ENCODE measurements around the gene SPCS3. TPM values are rescaled to one million over a fixed set of nuclear protein-coding genes. Genes with fewer than 3 reads are reported as not detected.
"Not testable (repeated sequence)": the region's sequence is repeated elsewhere in the genome, so short reads cannot be mapped to it uniquely, and the experiment has no call there.

The SPCS3 gene
- 100 to 1,000 TPM; 146 TPM for total RNA-seq

DNA sequence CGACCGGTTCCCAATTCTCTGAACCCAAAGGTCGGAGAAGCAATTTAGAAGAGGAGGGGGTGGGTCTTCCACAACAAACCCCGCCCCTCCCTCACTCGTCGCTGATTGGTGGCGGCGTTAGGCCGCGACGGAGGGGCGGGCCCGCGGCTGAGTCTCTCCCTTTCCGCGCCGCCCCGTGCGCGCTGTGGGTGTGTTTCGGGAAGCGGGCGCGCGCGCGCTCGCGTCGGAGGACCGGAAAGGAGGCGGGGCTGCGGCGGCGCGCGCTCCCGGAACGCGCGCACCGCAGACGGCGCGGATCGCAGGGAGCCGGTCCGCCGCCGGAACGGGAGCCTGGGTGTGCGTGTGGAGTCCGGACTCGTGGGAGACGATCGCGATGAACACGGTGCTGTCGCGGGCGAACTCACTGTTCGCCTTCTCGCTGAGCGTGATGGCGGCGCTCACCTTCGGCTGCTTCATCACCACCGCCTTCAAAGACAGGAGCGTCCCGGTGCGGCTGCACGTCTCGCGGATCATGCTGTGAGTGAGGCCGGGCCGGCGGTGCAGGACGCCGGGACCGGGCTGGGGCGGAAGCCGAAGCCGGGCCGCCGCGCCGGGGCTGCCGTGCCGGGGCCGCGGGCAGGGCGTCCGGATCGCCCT is at the start of gene SPCS3:
Gene SPCS3, plus strand, starts transcription at position 263 of the 636 bp plus-strand sequence. Its CDS starts 111 bp downstream, at position 374.
- H3K9me3 Mint-ChIP-seq = no peaks in the 10 kb centered on the region
- POLR2A ChIA-PET = interaction anchor here (1.5 kb wide), 1 partner anchor 12 kb away, joined by 4 read pairs; no protein-coding TSS in a partner anchor
- peaks cover 32% of the 10 kb centered on the region for H3K4me1 Mint-ChIP-seq
- DNase-seq = peak; percentile 95
- H3K27me3 Mint-ChIP-seq = no peaks in the 10 kb centered on the region
- H3K27ac Mint-ChIP-seq = peak within 1 kb of the TSS; percentile 90
- peak; percentile 84 for ATAC-seq (ENCODE audit: low read depth)
- peaks cover 9% of the 10 kb centered on the region for H3K36me3 Mint-ChIP-seq
- peak within 1 kb of the TSS; percentile 92 for H3K4me3 Mint-ChIP-seq

DNA sequence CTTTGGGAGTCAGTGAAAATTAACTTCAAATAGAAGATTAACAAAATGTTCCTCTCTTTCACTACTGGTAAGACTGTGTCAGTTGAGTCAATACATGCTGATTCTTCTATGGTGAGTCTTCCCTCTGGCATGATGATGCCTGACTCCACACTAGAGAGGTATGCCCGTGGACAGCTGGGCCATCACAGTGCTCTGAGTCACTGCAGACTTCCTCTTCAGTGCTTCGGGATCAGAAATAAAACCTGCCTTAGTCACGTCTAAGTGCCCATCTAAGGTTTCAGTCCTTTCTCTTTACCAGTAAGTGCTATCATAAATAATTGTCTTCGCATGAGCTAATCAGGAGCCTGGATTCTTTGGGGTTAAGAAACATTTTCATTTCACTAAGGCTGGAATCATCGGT is 49.1 kb upstream of the SPCS3 start:
- H3K36me3 Mint-ChIP-seq = no peaks in the 10 kb centered on the region
- H3K4me3 Mint-ChIP-seq = no peak overlapping the region
- H3K27me3 Mint-ChIP-seq = peaks cover 7% of the 10 kb centered on the region
- no peak for DNase-seq
- no peaks in the 10 kb centered on the region for H3K9me3 Mint-ChIP-seq
- H3K27ac Mint-ChIP-seq = no peak overlapping the region
- POLR2A ChIA-PET = no interaction called here
- no peak for ATAC-seq (ENCODE audit: low read depth)
- H3K4me1 Mint-ChIP-seq = no peaks in the 10 kb centered on the region

DNA sequence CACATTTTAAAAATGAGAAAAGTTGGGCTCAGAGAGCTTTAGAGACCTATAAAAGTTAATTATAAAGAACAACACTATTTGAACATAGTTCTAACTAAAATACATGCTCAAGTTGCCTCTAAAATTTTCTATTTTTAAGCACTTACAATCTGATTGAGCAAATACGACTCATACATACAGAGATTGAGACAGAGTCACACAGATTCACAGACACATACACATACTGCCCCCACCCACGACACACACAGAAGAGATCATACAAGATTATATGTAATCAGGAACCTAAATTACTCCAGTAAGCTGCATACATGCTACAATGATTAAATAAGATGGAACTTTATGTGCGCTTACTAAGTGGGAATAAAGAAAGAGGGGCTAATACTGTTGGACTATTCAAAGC is 48.0 kb upstream of the SPCS3 start:
- Mint-ChIP-seq H3K36me3 (no peaks in the 10 kb centered on the region), H3K27me3 (peaks cover 7% of the 10 kb centered on the region), H3K4me1 (no peaks in the 10 kb centered on the region), H3K27ac (no peak overlapping the region), H3K9me3 (no peaks in the 10 kb centered on the region), H3K4me3 (no peak overlapping the region)
- POLR2A ChIA-PET = no interaction called here
- DNase-seq (no peak), ATAC-seq (ENCODE audit: low read depth) (no peak)

DNA sequence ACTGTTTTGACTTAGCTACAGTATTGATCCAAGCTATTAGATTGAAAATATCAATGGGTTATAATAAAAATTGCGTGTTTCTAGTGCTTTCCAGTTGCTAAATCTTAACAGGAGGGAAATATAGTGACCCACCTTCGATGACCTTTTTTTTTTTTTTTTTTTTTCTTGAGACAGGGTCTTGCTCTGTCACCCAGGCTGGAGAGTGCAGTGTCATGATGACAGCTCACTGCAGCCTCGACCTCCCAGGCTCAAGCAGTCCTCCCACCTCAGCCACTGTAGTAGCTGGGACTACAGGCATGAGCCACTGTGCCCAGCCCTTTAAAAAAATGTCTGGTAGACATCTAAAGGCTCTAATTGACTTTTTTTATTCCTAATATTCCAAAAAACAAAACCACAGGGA is 47.0 kb upstream of the SPCS3 start:
- DNase-seq = no peak
- no peak overlapping the region for H3K4me3 Mint-ChIP-seq
- no peaks in the 10 kb centered on the region for H3K9me3 Mint-ChIP-seq
- peaks cover 10% of the 10 kb centered on the region for H3K27me3 Mint-ChIP-seq
- no peaks in the 10 kb centered on the region for H3K36me3 Mint-ChIP-seq
- POLR2A ChIA-PET = no interaction called here
- no peak overlapping the region for H3K27ac Mint-ChIP-seq
- no peak for ATAC-seq (ENCODE audit: low read depth)
- no peaks in the 10 kb centered on the region for H3K4me1 Mint-ChIP-seq

DNA sequence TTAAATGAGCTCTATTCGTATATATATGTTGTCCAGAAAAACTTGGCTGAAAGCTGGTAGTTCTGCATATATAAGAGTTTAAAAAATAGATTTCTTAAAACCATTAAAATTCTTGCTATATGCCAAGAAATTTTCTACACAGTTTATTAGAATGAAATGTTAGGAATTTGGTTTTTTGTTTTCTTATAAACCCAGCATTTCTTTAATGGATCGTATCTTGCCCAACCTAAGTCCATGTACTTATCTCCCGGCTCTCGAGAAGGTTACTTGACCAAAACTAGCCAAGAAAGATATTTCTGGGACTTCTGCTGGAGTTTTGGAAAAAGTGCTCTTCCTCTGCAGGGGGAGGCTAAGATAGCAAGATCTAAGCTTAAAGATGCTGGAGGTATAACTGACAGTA is 46.0 kb upstream of the SPCS3 start:
- H3K4me1 Mint-ChIP-seq = no peaks in the 10 kb centered on the region
- DNase-seq (no peak), ATAC-seq (ENCODE audit: low read depth) (no peak)
- H3K4me3 Mint-ChIP-seq = no peak overlapping the region
- POLR2A ChIA-PET = no interaction called here
- no peaks in the 10 kb centered on the region for H3K36me3 Mint-ChIP-seq
- no peak overlapping the region for H3K27ac Mint-ChIP-seq
- H3K9me3 Mint-ChIP-seq = no peaks in the 10 kb centered on the region
- H3K27me3 Mint-ChIP-seq = peaks cover 10% of the 10 kb centered on the region

DNA sequence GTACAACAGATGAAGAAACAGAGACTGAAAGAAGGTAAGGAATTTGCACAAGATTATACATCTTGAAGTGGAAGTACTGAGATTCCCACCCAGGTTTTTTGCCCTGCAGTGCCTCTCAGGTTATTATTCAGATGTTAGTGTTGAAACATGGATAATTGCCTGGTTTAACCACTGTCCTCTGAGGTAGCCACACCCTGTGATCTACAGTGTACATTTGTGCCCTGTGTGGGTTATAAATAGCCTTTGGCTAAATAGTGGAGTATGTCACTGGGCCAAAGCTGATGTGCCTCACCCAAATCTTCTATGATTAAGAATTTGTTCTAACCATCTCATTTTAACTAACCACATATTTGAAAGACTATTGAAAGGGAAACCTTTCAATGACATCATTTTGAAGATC is 45.3 kb upstream of the SPCS3 start:
- no peaks in the 10 kb centered on the region for H3K36me3 Mint-ChIP-seq
- DNase-seq (no peak), ATAC-seq (ENCODE audit: low read depth) (no peak)
- H3K4me1 Mint-ChIP-seq = no peaks in the 10 kb centered on the region
- no peak overlapping the region for H3K4me3 Mint-ChIP-seq
- no peak overlapping the region for H3K27ac Mint-ChIP-seq
- H3K27me3 Mint-ChIP-seq = peaks cover 12% of the 10 kb centered on the region
- POLR2A ChIA-PET = no interaction called here
- H3K9me3 Mint-ChIP-seq = no peaks in the 10 kb centered on the region

DNA sequence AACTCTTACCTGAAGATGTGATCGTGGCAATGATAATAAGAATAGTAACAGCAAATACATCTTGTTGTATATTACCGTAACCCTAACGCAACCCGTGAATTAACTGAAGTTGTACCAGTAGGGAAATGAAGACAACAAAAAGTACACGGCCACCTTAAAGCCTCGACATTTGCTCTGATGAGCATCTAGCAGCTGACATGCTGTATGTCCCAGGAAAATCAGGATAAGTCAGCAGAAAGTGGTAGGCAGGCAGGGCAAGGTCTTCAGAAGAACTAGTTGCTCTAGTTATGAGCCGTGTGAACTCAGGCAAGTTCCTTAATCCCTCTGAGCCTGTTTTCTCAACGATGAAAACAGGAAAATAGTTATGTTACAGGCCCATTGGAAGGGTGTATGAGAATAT is 43.1 kb upstream of the SPCS3 start:
- DNase-seq (no peak), ATAC-seq (ENCODE audit: low read depth) (no peak)
- Mint-ChIP-seq H3K4me3 (no peak overlapping the region), H3K36me3 (no peaks in the 10 kb centered on the region), H3K9me3 (no peaks in the 10 kb centered on the region), H3K27me3 (peaks cover 9% of the 10 kb centered on the region), H3K4me1 (no peaks in the 10 kb centered on the region), H3K27ac (no peak overlapping the region)
- POLR2A ChIA-PET = no interaction called here

DNA sequence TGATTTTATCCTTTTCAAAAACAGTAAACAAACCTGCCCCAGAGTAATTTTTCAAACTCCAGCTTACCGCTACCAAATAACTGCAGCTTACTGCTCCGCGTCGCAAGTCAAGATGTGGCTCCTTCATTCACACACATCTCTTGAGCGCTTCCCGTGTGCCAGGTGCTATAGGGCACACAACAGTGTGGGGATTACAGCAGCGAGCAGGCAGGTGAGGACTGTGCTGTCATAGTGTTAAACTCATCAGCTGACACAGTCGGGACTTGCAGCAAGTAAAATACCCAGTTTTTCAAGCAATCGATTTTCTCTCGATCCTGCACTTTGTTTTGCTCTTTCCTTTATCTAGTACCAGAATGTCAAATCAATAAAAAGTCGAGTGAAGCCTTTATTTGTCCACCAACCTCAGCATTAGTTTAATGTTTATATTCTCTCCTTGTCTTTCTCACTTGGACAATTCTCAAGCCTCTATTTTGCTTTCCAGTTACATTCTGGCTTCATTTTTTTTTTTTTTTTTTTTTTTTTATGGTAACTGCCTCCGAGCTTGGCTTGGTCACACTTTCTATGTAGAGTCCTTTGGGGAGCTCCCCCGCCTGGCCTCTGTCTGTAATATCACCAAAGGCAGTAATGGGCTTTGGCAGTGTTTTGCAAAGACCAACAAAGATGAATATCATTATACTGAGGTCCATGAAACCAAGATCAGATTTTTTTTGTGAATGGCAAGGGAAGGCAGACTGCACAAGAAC is 42.4 kb upstream of the SPCS3 start:
- H3K27ac Mint-ChIP-seq = no peak overlapping the region
- DNase-seq (no peak), ATAC-seq (ENCODE audit: low read depth) (no peak)
- no peaks in the 10 kb centered on the region for H3K4me1 Mint-ChIP-seq
- no peaks in the 10 kb centered on the region for H3K36me3 Mint-ChIP-seq
- peaks cover 9% of the 10 kb centered on the region for H3K27me3 Mint-ChIP-seq
- POLR2A ChIA-PET = interaction anchor here (0.6 kb wide), 1 partner anchor 273 kb away, joined by 4 read pairs; no protein-coding TSS in a partner anchor
- no peaks in the 10 kb centered on the region for H3K9me3 Mint-ChIP-seq
- H3K4me3 Mint-ChIP-seq = no peak overlapping the region

DNA sequence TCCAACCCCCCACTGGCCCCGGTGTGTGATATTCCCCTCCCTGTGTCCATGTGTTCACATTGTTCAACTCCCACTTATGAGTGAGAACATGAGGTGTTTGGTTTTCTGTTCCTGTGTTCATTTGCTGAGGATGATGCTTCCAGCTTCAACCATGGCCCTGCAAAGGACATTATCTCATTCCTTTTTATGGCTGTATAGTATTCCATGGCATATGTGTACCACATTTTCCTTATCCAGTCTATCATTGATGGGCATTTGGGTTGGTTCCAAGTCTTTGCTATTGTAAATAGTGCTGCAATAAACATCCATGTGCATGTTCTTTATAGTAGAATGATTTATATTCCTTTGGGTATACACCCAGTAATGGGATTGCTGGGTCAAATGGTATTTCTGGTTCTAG is 40.2 kb upstream of the SPCS3 start:
- H3K4me3 Mint-ChIP-seq; POLR2A ChIA-PET; H3K36me3 Mint-ChIP-seq; H3K4me1 Mint-ChIP-seq; H3K27me3 Mint-ChIP-seq; H3K27ac Mint-ChIP-seq; ATAC-seq (ENCODE audit: low read depth); DNase-seq; H3K9me3 Mint-ChIP-seq: not testable (repeated sequence)

DNA sequence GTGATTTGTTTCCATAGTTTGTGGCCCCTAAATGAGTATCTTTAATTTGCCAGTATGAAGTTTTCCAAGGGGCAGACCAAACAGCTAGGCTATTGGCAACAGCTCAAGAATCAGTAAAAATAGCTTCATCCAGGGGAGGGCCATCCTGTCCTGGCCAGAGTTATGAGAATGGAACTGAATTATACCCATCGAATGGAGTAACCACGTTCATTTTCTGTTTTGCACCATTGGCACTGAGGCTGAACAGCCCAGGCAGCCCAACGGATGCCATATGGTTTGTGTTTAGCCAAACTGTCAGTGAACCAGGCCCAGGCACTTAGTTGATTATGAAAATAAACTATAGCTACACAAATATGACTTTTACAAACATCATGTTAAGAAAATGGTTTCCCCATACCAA is 33.0 kb upstream of the SPCS3 start:
- no peak for ATAC-seq (ENCODE audit: low read depth)
- H3K4me1 Mint-ChIP-seq = no peaks in the 10 kb centered on the region
- H3K9me3 Mint-ChIP-seq = no peaks in the 10 kb centered on the region
- no peak overlapping the region for H3K4me3 Mint-ChIP-seq
- no peaks in the 10 kb centered on the region for H3K27me3 Mint-ChIP-seq
- no peak overlapping the region for H3K27ac Mint-ChIP-seq
- POLR2A ChIA-PET = no interaction called here
- DNase-seq = no peak
- peaks cover 1% of the 10 kb centered on the region for H3K36me3 Mint-ChIP-seq

DNA sequence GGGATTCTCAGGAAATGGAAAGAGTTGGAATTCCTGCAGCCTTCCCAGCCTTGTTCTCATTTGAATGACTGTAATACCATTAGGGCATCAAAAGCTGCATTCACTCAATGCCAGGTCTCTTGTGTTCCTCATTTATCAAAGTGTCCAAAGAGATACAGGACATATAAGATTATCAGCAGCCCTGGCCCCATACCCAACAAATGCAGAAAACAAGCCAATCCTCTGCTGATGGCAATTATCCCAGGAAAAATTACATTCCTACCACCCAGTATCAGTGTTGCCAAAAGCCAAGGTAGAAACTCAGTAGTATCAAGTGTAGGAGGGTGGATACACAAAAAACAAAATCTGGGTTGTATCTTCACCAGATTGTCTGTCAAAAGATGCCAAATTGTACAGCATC is 32.2 kb upstream of the SPCS3 start:
- H3K4me1 Mint-ChIP-seq = no peaks in the 10 kb centered on the region
- no peak for ATAC-seq (ENCODE audit: low read depth)
- H3K4me3 Mint-ChIP-seq = no peak overlapping the region
- no peak for DNase-seq
- POLR2A ChIA-PET = no interaction called here
- no peaks in the 10 kb centered on the region for H3K9me3 Mint-ChIP-seq
- no peak overlapping the region for H3K27ac Mint-ChIP-seq
- H3K27me3 Mint-ChIP-seq = no peaks in the 10 kb centered on the region
- H3K36me3 Mint-ChIP-seq = peaks cover 1% of the 10 kb centered on the region

DNA sequence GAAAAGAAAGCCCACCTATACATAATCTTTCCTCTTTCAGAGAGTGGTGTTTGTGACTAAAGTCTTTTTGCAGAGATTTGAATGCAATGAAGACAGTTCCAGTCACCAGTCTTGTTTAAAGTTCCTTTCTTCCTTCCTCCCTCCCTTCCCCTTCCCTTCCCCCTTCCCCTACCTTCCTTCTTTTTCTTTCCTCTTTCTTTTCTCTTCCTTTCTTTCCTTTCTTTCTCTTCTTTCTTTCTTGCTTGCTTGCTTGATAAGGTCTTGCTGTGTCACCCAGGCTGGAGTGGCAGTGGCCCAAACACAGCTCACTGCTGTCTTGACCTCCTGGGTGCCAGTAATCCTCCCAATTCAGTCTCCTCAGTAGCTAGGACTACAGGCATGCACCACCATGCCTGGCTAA is 31.7 kb upstream of the SPCS3 start:
- H3K4me1 Mint-ChIP-seq = no peaks in the 10 kb centered on the region
- no peak overlapping the region for H3K27ac Mint-ChIP-seq
- ATAC-seq (ENCODE audit: low read depth) (no peak), DNase-seq (no peak)
- peaks cover 1% of the 10 kb centered on the region for H3K36me3 Mint-ChIP-seq
- no peaks in the 10 kb centered on the region for H3K27me3 Mint-ChIP-seq
- no peak overlapping the region for H3K4me3 Mint-ChIP-seq
- POLR2A ChIA-PET = no interaction called here
- H3K9me3 Mint-ChIP-seq = no peaks in the 10 kb centered on the region

DNA sequence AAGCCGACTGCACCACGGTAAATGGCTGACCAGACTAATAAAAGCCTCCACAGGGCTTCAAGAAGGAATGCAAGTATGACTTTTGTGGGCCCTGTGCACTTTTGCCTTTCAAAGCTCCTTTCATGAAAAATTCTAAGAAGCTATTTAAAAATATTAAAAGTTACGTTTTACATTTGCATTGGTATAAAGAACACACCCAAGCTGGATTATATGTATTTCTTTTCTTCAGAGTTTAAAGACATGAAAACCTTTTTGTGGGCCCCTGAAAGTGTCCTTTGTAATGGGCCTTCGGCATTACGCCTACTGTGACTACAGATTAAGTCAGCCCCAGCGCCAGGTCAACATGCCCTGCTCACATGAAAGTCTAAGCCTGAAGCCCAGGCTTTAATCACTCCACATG is 30.2 kb upstream of the SPCS3 start:
- POLR2A ChIA-PET = no interaction called here
- Mint-ChIP-seq H3K27ac (no peak overlapping the region), H3K4me1 (no peaks in the 10 kb centered on the region), H3K27me3 (no peaks in the 10 kb centered on the region), H3K36me3 (peaks cover 1% of the 10 kb centered on the region), H3K4me3 (no peak overlapping the region), H3K9me3 (no peaks in the 10 kb centered on the region)
- no peak for DNase-seq
- no peak for ATAC-seq (ENCODE audit: low read depth)

DNA sequence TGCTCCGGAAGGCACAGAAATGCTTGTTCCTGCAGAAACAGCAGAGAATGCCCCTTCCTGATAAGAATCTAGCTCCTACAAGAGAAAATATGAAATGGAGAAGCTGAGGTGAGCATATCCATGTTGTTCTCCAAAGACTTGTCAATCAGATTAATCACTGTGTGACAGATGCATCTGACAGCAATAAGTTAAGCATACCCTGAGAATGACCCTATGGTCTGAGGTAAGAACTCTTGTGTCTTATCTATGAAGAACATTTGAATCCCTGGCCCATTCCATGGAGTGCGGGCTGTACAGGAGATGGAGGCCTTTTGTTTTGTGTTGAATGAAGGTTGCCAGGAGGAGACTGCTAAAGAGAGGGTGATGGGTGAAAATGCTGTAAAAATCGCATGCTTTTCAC is 29.2 kb upstream of the SPCS3 start:
- POLR2A ChIA-PET = no interaction called here
- H3K27ac Mint-ChIP-seq = no peak overlapping the region

More for the DNA sequence above, 29.2 kb upstream of the SPCS3 start:
- Mint-ChIP-seq H3K9me3 (no peaks in the 10 kb centered on the region), H3K4me1 (no peaks in the 10 kb centered on the region), H3K36me3 (peaks cover 1% of the 10 kb centered on the region), H3K27me3 (no peaks in the 10 kb centered on the region), H3K4me3 (no peak overlapping the region)
- ATAC-seq (ENCODE audit: low read depth) (no peak), DNase-seq (no peak)

Measured in activated naive CD8-positive, alpha-beta T cell treated with anti-CD3 and anti-CD28 coated beads, Interleukin-2, amount 10 ng/mL, durations not matched to agents 7 days and 5 days (primary cell).